ENCODE measurements around the gene SAT1. TPM values are rescaled to one million over a fixed set of nuclear protein-coding genes. Genes with fewer than 3 reads are reported as not detected.

Gene SAT1
- total RNA-seq, 6 experiments from 2014 or later, result 215 to 640 (median 291) TPM

- no peak overlapping the region for H3K27ac ChIP-seq
- ATAC-seq (no peak), DNase-seq (no peak)
- H3K4me3 ChIP-seq, result no peak overlapping the region
- no peaks in the 10 kb centered on the region for H3K27me3 ChIP-seq
- intact Hi-C loops (cut with DNase I), result no loop called here
- TF ChIP-seq, protein P1, sequence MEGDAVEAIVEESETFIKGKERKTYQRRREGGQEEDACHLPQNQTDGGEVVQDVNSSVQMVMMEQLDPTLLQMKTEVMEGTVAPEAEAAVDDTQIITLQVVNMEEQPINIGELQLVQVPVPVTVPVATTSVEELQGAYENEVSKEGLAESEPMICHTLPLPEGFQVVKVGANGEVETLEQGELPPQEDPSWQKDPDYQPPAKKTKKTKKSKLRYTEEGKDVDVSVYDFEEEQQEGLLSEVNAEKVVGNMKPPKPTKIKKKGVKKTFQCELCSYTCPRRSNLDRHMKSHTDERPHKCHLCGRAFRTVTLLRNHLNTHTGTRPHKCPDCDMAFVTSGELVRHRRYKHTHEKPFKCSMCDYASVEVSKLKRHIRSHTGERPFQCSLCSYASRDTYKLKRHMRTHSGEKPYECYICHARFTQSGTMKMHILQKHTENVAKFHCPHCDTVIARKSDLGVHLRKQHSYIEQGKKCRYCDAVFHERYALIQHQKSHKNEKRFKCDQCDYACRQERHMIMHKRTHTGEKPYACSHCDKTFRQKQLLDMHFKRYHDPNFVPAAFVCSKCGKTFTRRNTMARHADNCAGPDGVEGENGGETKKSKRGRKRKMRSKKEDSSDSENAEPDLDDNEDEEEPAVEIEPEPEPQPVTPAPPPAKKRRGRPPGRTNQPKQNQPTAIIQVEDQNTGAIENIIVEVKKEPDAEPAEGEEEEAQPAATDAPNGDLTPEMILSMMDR (IDR thresholded peaks at IDR 0.05), result no peak
- no peak for TF ChIP-seq POLR2A (IDR thresholded peaks at IDR 0.05)
- 72% methylated on average over 5 of the region's 6 CpGs for WGBS (ENCODE audit: insufficient coverage, low coverage, low lambda C conversion rate, missing lambda C conversion rate)
- no peaks in the 10 kb centered on the region for H3K4me1 ChIP-seq
- no peaks in the 10 kb centered on the region for H3K9me3 ChIP-seq
- no peaks in the 10 kb centered on the region for H3K36me3 ChIP-seq
Observed at GRCh38 chrX:23822841-23823240, 39.9 kb downstream of the SAT1 start.

- H3K4me1 ChIP-seq, result no peaks in the 10 kb centered on the region
- H3K27ac ChIP-seq, result no peak overlapping the region
- H3K36me3 ChIP-seq, result no peaks in the 10 kb centered on the region
- H3K27me3 ChIP-seq, result no peaks in the 10 kb centered on the region
- no peak for ATAC-seq
- DNase-seq, result no peak
- H3K9me3 ChIP-seq, result no peaks in the 10 kb centered on the region
- intact Hi-C loops (cut with DNase I), result no loop called here
- no peak overlapping the region for H3K4me3 ChIP-seq
- TF ChIP-seq, protein P1 (IDR thresholded peaks at IDR 0.05), result no peak
- TF ChIP-seq POLR2A (IDR thresholded peaks at IDR 0.05), result no peak
Observed at GRCh38 chrX:23825675-23826074, 42.7 kb downstream of the SAT1 start.

DNA sequence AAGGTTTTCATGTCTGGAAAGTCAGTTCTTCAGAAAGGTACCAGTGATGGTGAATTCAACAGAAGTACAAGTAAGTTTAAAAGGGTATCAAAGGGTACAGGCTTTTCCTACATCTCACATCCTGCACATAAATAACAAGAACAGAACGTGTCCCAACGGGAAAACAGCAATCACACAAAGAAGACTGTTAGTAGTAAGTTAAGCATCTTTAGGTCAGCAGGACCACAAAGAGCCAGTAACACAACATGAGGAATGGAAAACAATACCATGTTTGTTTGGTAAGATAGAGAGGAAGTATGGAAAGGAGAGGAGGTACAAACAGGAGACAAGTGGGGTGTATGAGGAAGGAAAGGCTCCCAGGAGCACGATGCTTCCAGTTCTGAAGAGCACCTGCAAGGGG is 43.2 kb downstream of the SAT1 start:
- WGBS (ENCODE audit: insufficient coverage, low coverage, low lambda C conversion rate, missing lambda C conversion rate), result 25% methylated on average over 3 of the region's 3 CpGs
- DNase-seq (no peak), ATAC-seq (no peak)
- H3K36me3 ChIP-seq, result no peaks in the 10 kb centered on the region
- no peak for TF ChIP-seq POLR2A (IDR thresholded peaks at IDR 0.05)
- TF ChIP-seq, protein P1 (IDR thresholded peaks at IDR 0.05), result no peak
- intact Hi-C loops (cut with DNase I), result no loop called here
- no peak overlapping the region for H3K27ac ChIP-seq
- H3K4me1 ChIP-seq, result no peaks in the 10 kb centered on the region
- H3K9me3 ChIP-seq, result no peaks in the 10 kb centered on the region
- H3K27me3 ChIP-seq, result no peaks in the 10 kb centered on the region
- no peak overlapping the region for H3K4me3 ChIP-seq

DNA sequence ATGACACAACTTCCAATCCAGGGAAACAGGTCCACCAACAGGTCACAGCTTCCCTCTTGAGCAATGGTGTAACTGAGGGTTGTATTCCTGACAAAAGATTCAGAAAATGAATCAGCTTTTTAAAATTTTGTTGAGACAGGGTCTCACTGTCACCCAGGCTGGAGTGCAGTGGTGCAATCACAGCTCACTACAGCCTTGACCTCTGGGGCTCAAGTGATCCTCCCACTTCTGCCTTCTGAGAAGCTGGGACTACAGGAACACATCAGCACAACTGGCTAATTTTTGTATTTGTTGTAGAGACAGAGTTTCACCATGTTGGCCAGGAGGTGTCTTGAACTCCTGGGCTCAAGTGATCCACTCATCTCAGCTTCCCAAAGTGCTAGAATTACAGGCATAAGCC is 43.7 kb downstream of the SAT1 start:
- Histone ChIP-seq H3K27me3 (no peaks in the 10 kb centered on the region), H3K4me1 (no peaks in the 10 kb centered on the region), H3K36me3 (no peaks in the 10 kb centered on the region), H3K4me3 (no peak overlapping the region), H3K9me3 (no peaks in the 10 kb centered on the region), H3K27ac (no peak overlapping the region)
- no peak for DNase-seq
- TF ChIP-seq POLR2A (IDR thresholded peaks at IDR 0.05), result no peak
- TF ChIP-seq, protein P1 (IDR thresholded peaks at IDR 0.05), result no peak
- intact Hi-C loops (cut with DNase I), result no loop called here
- ATAC-seq, result no peak

GRCh38 chrX:23828881-23829280 is 45.9 kb downstream of the SAT1 start:
- no peaks in the 10 kb centered on the region for H3K27me3 ChIP-seq
- TF ChIP-seq, protein P1 (IDR thresholded peaks at IDR 0.05), result no peak
- no peak for TF ChIP-seq POLR2A (IDR thresholded peaks at IDR 0.05)
- H3K4me3 ChIP-seq, result no peak overlapping the region
- H3K36me3 ChIP-seq, result no peaks in the 10 kb centered on the region
- intact Hi-C loops (cut with DNase I), result no loop called here
- H3K27ac ChIP-seq, result no peak overlapping the region
- no peaks in the 10 kb centered on the region for H3K9me3 ChIP-seq
- peak in 1 of 4 donors; percentile 63 for ATAC-seq
- no peaks in the 10 kb centered on the region for H3K4me1 ChIP-seq
- DNase-seq, result no peak
- WGBS (ENCODE audit: insufficient coverage, low coverage, low lambda C conversion rate, missing lambda C conversion rate), result 58% methylated on average over 4 of the region's 5 CpGs
